ENCODE data around the gene ZIC1.

Gene ZIC1

GRCh38 chr3:147387291-147387884 is 21.8 kb upstream of the ZIC1 start:
- TF ChIP-seq GATA3 (IDR thresholded peaks at IDR 0.05; ENCODE audit: low read depth, low read length) (no peak), GATA2 (IDR thresholded peaks at IDR 0.05; ENCODE audit: low read depth, low read length) (no peak)

GRCh38 chr3:147387885-147388699 is 21.1 kb upstream of the ZIC1 start:
- TF ChIP-seq GATA2 (IDR thresholded peaks at IDR 0.05; ENCODE audit: low read depth, low read length) = no peak
- no peak for TF ChIP-seq GATA3 (IDR thresholded peaks at IDR 0.05; ENCODE audit: low read depth, low read length)

- no peak for TF ChIP-seq GATA2 (IDR thresholded peaks at IDR 0.05; ENCODE audit: low read depth, low read length)
- no peak for TF ChIP-seq GATA3 (IDR thresholded peaks at IDR 0.05; ENCODE audit: low read depth, low read length)
These were observed 20.2 kb upstream of the ZIC1 start for GRCh38 chr3:147388700-147389580.

GRCh38 chr3:147389717-147390116 is 19.4 kb upstream of the ZIC1 start:
- TF ChIP-seq GATA3 (IDR thresholded peaks at IDR 0.05; ENCODE audit: low read depth, low read length) = no peak
- no peak for TF ChIP-seq GATA2 (IDR thresholded peaks at IDR 0.05; ENCODE audit: low read depth, low read length)

- no peak for TF ChIP-seq GATA2 (IDR thresholded peaks at IDR 0.05; ENCODE audit: low read depth, low read length)
- no peak for TF ChIP-seq GATA3 (IDR thresholded peaks at IDR 0.05; ENCODE audit: low read depth, low read length)
These were observed 18.3 kb upstream of the ZIC1 start for GRCh38 chr3:147390589-147391569.

GRCh38 chr3:147391781-147392624 is 17.2 kb upstream of the ZIC1 start:
- no peak for TF ChIP-seq GATA3 (IDR thresholded peaks at IDR 0.05; ENCODE audit: low read depth, low read length)
- TF ChIP-seq GATA2 (IDR thresholded peaks at IDR 0.05; ENCODE audit: low read depth, low read length) = no peak

GRCh38 chr3:147392625-147392946 is 16.6 kb upstream of the ZIC1 start:
- TF ChIP-seq GATA2 (IDR thresholded peaks at IDR 0.05; ENCODE audit: low read depth, low read length) (no peak), GATA3 (IDR thresholded peaks at IDR 0.05; ENCODE audit: low read depth, low read length) (no peak)

GRCh38 chr3:147393261-147393942 is 15.8 kb upstream of the ZIC1 start:
- TF ChIP-seq GATA2 (IDR thresholded peaks at IDR 0.05; ENCODE audit: low read depth, low read length) (no peak), GATA3 (IDR thresholded peaks at IDR 0.05; ENCODE audit: low read depth, low read length) (no peak)

GRCh38 chr3:147393943-147394883 is 15.0 kb upstream of the ZIC1 start:
- TF ChIP-seq GATA2 (IDR thresholded peaks at IDR 0.05; ENCODE audit: low read depth, low read length) (no peak), GATA3 (IDR thresholded peaks at IDR 0.05; ENCODE audit: low read depth, low read length) (no peak)

- TF ChIP-seq GATA3 (IDR thresholded peaks at IDR 0.05; ENCODE audit: low read depth, low read length) = no peak
- no peak for TF ChIP-seq GATA2 (IDR thresholded peaks at IDR 0.05; ENCODE audit: low read depth, low read length)
These were observed 14.3 kb upstream of the ZIC1 start for GRCh38 chr3:147394884-147395225.
